A549 (cell line): ENCODE measurements around the gene LRRC4. TPM values are rescaled to one million over a fixed set of nuclear protein-coding genes. Genes with fewer than 3 reads are reported as not detected.

ENCODE experiments used
- ATAC-seq, 2 experiments: fragments of 200-7000 bp in 1 of 2; fragments of >200 bp in 1 of 2; cut with Nextera tagmentation in 1 of 2; cut with Tn5 transposase in 1 of 2; 3 replicates each; pipeline versions ENCODE4 v1.8.0 to v1.9.1; 2018 to 2020; ENCODE audit warnings: mild to moderate bottlenecking in 1 of 2, moderate library complexity in 1 of 2
- CTCF ChIA-PET: fragments of 300-600 bp; sonication (Branson Sonifier 250); formaldehyde crosslinking; extraction: SDS; loops from one replicate; lab custom pipeline; 2021; ENCODE audit warnings: antibody characterized with exemption, inconsistent platforms; lab: Yijun Ruan, JAX
- POLR2A ChIA-PET: fragments of 350-600 bp; formaldehyde crosslinking; extraction: SDS; loops from one replicate; lab custom pipeline; 2021; ENCODE audit warnings: antibody characterized with exemption, inconsistent platforms; lab: Yijun Ruan, JAX
- DNase-seq, 2 experiments: peaks; one replicate each; pipeline versions ENCODE4 v3.0.0 to v3.0.0-alpha.2; 2011 to 2016; ENCODE audit warnings: low read depth in 1 of 2, low spot score in 1 of 2
- FAIRE-seq: peaks from 2 replicates; lab custom pipeline; 2011; peaks lifted over from hg19 to GRCh38; lab: Jason Lieb, UNC
- H3K27ac ChIP-seq, 2 experiments: fragments of >200 bp; sonication (Bioruptor Twin); formaldehyde crosslinking; 3 replicates each; pipeline ENCODE4 v1.5.1; 2016 to 2017
- H3K4me1 ChIP-seq: fragments of >200 bp; sonication (Bioruptor Twin); formaldehyde crosslinking; 3 replicates; pipeline ENCODE4 v1.6.1; 2016
- H3K4me2 ChIP-seq: fragments of >200 bp; sonication (Bioruptor Twin); formaldehyde crosslinking; 3 replicates; pipeline ENCODE4 v1.6.1; 2016
- H3K4me3 ChIP-seq: fragments of >200 bp; sonication (Bioruptor Twin); formaldehyde crosslinking; 3 replicates; pipeline ENCODE4 v1.5.1; 2016
- H3K9me3 ChIP-seq: fragments of >200 bp; sonication (Bioruptor Twin); formaldehyde crosslinking; 3 replicates; pipeline ENCODE4 v1.6.1; 2016
- ATOH8 ChIP-seq: fragments of 250-450 bp; sonication (Bioruptor Pico); IDR thresholded peaks from 2 replicates; pipeline ENCODE4 v1.5.0; 2020; ENCODE audit warnings: low read depth, mild to moderate bottlenecking, moderate library complexity
- BHLHE40 ChIP-seq: IDR thresholded peaks from 2 replicates; pipeline ENCODE4 v1.6.1; 2012; ENCODE audit warnings: low read depth, low read length, inconsistent platforms
- CBX8 ChIP-seq: fragments of 200-600 bp; sonication (generic); IDR thresholded peaks from 2 replicates; pipeline ENCODE4 v1.6.1; 2016
- CEBPB ChIP-seq, 2 experiments: fragments of >200 bp in 1 of 2; sonication (Bioruptor Twin) in 1 of 2; formaldehyde crosslinking in 1 of 2; IDR thresholded peaks; 2 replicates each; pipeline ENCODE4 v1.6.1; 2012 to 2016
- CHD2 ChIP-seq: fragments of 150-350 bp; IDR thresholded peaks from 2 replicates; pipeline ENCODE4 v1.6.1; 2014; ENCODE audit warnings: low read length; ENCODE audit not compliant: partially characterized antibody
- CTCF ChIP-seq: fragments of >200 bp; sonication (Bioruptor Twin); formaldehyde crosslinking; IDR thresholded peaks from 3 replicates; pipeline ENCODE4 v1.5.1; 2016
- ELK1 ChIP-seq: fragments of 150-350 bp; IDR thresholded peaks from 2 replicates; pipeline ENCODE4 v1.6.1; 2014; ENCODE audit warnings: low read depth, mild to moderate bottlenecking, low read length
- FOSB ChIP-seq: fragments of 250-450 bp; sonication (Bioruptor Pico); IDR thresholded peaks from 2 replicates; pipeline ENCODE4 v1.5.0; 2020; ENCODE audit warnings: mild to moderate bottlenecking, moderate library complexity
- GATA3 ChIP-seq: IDR thresholded peaks from 2 replicates; pipeline ENCODE4 v1.6.1; 2012; ENCODE audit warnings: borderline replicate concordance
- HES2 ChIP-seq: fragments of >200 bp; sonication (Bioruptor Twin); formaldehyde crosslinking; IDR thresholded peaks from 2 replicates; pipeline ENCODE4 v1.6.1; 2016
- HOXB13 ChIP-seq: fragments of 250-450 bp; sonication (Bioruptor Pico); IDR thresholded peaks from 2 replicates; pipeline ENCODE4 v1.5.0; 2020; ENCODE audit warnings: low read depth, mild to moderate bottlenecking, moderate library complexity
- HOXB5 ChIP-seq: fragments of 250-450 bp; sonication (Bioruptor Pico); IDR thresholded peaks from 2 replicates; pipeline ENCODE4 v1.5.0; 2020; ENCODE audit warnings: mild to moderate bottlenecking, moderate library complexity
- JUN ChIP-seq, 2 experiments: fragments of >200 bp; sonication (Bioruptor Twin); formaldehyde crosslinking; IDR thresholded peaks; 2 replicates in 1 of 2; 3 replicates in 1 of 2; pipeline ENCODE4 v1.6.1; 2016 to 2017
- JUNB ChIP-seq: fragments of >200 bp; sonication (Bioruptor Twin); formaldehyde crosslinking; IDR thresholded peaks from 2 replicates; pipeline ENCODE4 v1.6.1; 2016
- KDM1A ChIP-seq: fragments of 200-600 bp; sonication (generic); IDR thresholded peaks from 2 replicates; pipeline ENCODE4 v1.6.1; 2016; ENCODE audit warnings: low read depth, mild to moderate bottlenecking
- KDM5A ChIP-seq: fragments of 200-600 bp; sonication (generic); IDR thresholded peaks from 2 replicates; pipeline ENCODE4 v1.6.1; 2016; ENCODE audit warnings: antibody characterized with exemption, mild to moderate bottlenecking
- MAX ChIP-seq: IDR thresholded peaks from 2 replicates; pipeline ENCODE4 v1.6.1; 2012
- MAZ ChIP-seq: fragments of 150-350 bp; IDR thresholded peaks from 2 replicates; pipeline ENCODE4 v1.6.1; 2014; ENCODE audit warnings: antibody characterized with exemption, low read depth, low read length, borderline replicate concordance
- NFE2L2 ChIP-seq: fragments of 150-350 bp; conservative IDR thresholded peaks from 2 replicates; pipeline ENCODE4 v1.6.1; 2014; ENCODE audit warnings: low read length
- NPAS2 ChIP-seq: fragments of 250-450 bp; sonication (Bioruptor Pico); IDR thresholded peaks from 2 replicates; pipeline ENCODE4 v1.8.0; 2022; ENCODE audit warnings: mild to moderate bottlenecking, moderate library complexity, borderline replicate concordance
- PBX3 ChIP-seq: IDR thresholded peaks from 2 replicates; pipeline ENCODE4 v1.6.1; 2012
- RARB ChIP-seq: fragments of 250-450 bp; sonication (Bioruptor Pico); IDR thresholded peaks from 2 replicates; pipeline ENCODE4 v1.8.0; 2021; ENCODE audit warnings: mild to moderate bottlenecking, moderate library complexity
- REST ChIP-seq: fragments of 200-600 bp; sonication (generic); IDR thresholded peaks from 2 replicates; pipeline ENCODE4 v1.6.1; 2016; ENCODE audit warnings: antibody characterized with exemption, mild to moderate bottlenecking, moderate library complexity
- RFX5 ChIP-seq: fragments of 450-650 bp; IDR thresholded peaks from 2 replicates; pipeline ENCODE4 v1.7.1; 2014; ENCODE audit warnings: antibody characterized with exemption, mild to moderate bottlenecking, moderate library complexity
- SMC3 ChIP-seq: fragments of >200 bp; sonication (Bioruptor Twin); formaldehyde crosslinking; IDR thresholded peaks from 3 replicates; pipeline ENCODE4 v1.6.1; 2018; ENCODE audit warnings: inconsistent platforms
- SREBF2 ChIP-seq: fragments of 450-650 bp; IDR thresholded peaks from 2 replicates; pipeline ENCODE4 v1.6.1; 2014; ENCODE audit warnings: mild to moderate bottlenecking, moderate library complexity
- TFCP2L1 ChIP-seq: fragments of 250-450 bp; sonication (Bioruptor Pico); IDR thresholded peaks from 2 replicates; pipeline ENCODE4 v1.5.0; 2021; ENCODE audit warnings: mild to moderate bottlenecking
- USF2 ChIP-seq: fragments of 450-650 bp; IDR thresholded peaks from 2 replicates; pipeline ENCODE4 v1.6.1; 2014; ENCODE audit warnings: antibody characterized with exemption
- ZC3H11A ChIP-seq: fragments of 450-650 bp; IDR thresholded peaks from 2 replicates; pipeline ENCODE4 v1.6.1; 2014; ENCODE audit warnings: antibody characterized with exemption, mild to moderate bottlenecking
- ZFP36 ChIP-seq: fragments of 450-650 bp; IDR thresholded peaks from 2 replicates; pipeline ENCODE4 v1.6.1; 2014; ENCODE audit warnings: borderline replicate concordance; ENCODE audit not compliant: partially characterized antibody
- WGBS: methylation state at CpG from one replicate; pipeline ENCODE4 v1.1.6; 2017; ENCODE audit errors: missing lambda C conversion rate; 5-methylcytosine and 5-hydroxymethylcytosine counted together
- polyA plus RNA-seq, 4 experiments: library from polyadenylated mRNA; depleted of rRNA in 3 of 4; stranded (reverse); fragments of >200 nt; fragmentation: RNase III in 1 of 4; extraction: RNeasy Plus Mini Kit Qiagen cat#74134 plus additional on column Dnase treatment in 1 of 4; gene quantifications; 2 replicates in 3 of 4; 3 replicates in 1 of 4; pipeline ENCODE4 v1.2.3, GENCODE V29; 2011 to 2017

LRRC4 gene
- polyA plus RNA-seq, 2 of the 4 experiments (the other 2 are of a cell fraction): not detected

GRCh38 chr7:128003787-128004186, 27.4 kb downstream of the LRRC4 start:
- H3K4me1 ChIP-seq: no peaks in the 10 kb centered on the region
- TF ChIP-seq RARB (CRISPR knock-in tag) (no peak), CBX8 (no peak), KDM1A (no peak), HOXB5 (CRISPR knock-in tag) (no peak), RFX5 (no peak), NPAS2 (CRISPR knock-in tag) (no peak), ELK1 (no peak), JUN (IDR thresholded peaks at IDR 0.05) (no peak), HOXB13 (CRISPR knock-in tag) (no peak), TFCP2L1 (CRISPR knock-in tag) (no peak), JUNB (no peak), CEBPB (IDR thresholded peaks at IDR 0.05) (no peak), SMC3 (no peak), MAZ (no peak), BHLHE40 (no peak), ATOH8 (CRISPR knock-in tag) (no peak), KDM5A (no peak)
- TF ChIP-seq, all 56 proteins: peak for 0
- POLR2A ChIA-PET: no interaction called here
- ATAC-seq: no peak
- CTCF ChIA-PET: interaction anchor here (0.6 to 0.7 kb wide), 2 partner anchors 10 to 299 kb away, joined by 3 read pairs; no protein-coding TSS in a partner anchor
- Histone ChIP-seq H3K4me2 (no peak overlapping the region), H3K4me3 (no peak overlapping the region), H3K9me3 (no peaks in the 10 kb centered on the region), H3K27ac (no peak overlapping the region)
- no peak for DNase-seq
- WGBS: 96% methylated on average over 2 of the region's 2 CpGs
- FAIRE-seq: no peak

GRCh38 chr7:128003167-128003566, 28.1 kb downstream of the LRRC4 start:
- DNase-seq (no peak), ATAC-seq (no peak), FAIRE-seq (no peak)
- Histone ChIP-seq H3K27ac (no peak overlapping the region), H3K4me1 (no peaks in the 10 kb centered on the region), H3K4me3 (no peak overlapping the region), H3K9me3 (no peaks in the 10 kb centered on the region), H3K4me2 (no peak overlapping the region)
- POLR2A ChIA-PET: no interaction called here
- 93% methylated on average over 3 of the region's 3 CpGs for WGBS
- CTCF ChIA-PET: interaction anchor here (0.6 to 0.7 kb wide), 2 partner anchors 9 to 299 kb away, joined by 3 read pairs; no protein-coding TSS in a partner anchor
- TF ChIP-seq MAX (no peak), CBX8 (no peak), CHD2 (no peak), GATA3 (no peak), PBX3 (no peak), NFE2L2 (no peak), SREBF2 (no peak), ZC3H11A (no peak), CTCF (no peak), FOSB (no peak), JUN (IDR thresholded peaks at IDR 0.05) (no peak), HES2 (no peak), REST (no peak), USF2 (no peak), ZFP36 (no peak), RARB (CRISPR knock-in tag) (no peak)
